ENCODE measurements around the gene KCTD1. TPM values are rescaled to one million over a fixed set of nuclear protein-coding genes. Genes with fewer than 3 reads are reported as not detected.

Gene KCTD1
- polyA plus RNA-seq, 1 donor from 2014 or later: 32.0 TPM

- Histone ChIP-seq H3K36me3 (ENCODE audit: insufficient read depth, low read length) (no peaks in the 10 kb centered on the region), H3K27me3 (ENCODE audit: insufficient read depth, low read depth, low read length) (no peaks in the 10 kb centered on the region), H3K79me2 (replicated peaks; ENCODE audit: insufficient read depth, low read length) (no peaks in the 10 kb centered on the region), H3K27ac (ENCODE audit: low read length) (no peak overlapping the region), H3F3A (ENCODE audit: insufficient read depth, low read length, poor library complexity, severe bottlenecking) (no peaks in the 10 kb centered on the region), H3K4me3 (ENCODE audit: low read length) (no peak overlapping the region), H3K9me3 (ENCODE audit: low read length) (no peaks in the 10 kb centered on the region), H4K20me1 (ENCODE audit: insufficient read depth) (no peaks in the 10 kb centered on the region), H3K4me2 (ENCODE audit: low read length) (no peak overlapping the region), H2AFZ (ENCODE audit: low read depth, low read length) (no peak overlapping the region), H3K9ac (ENCODE audit: low read length) (no peak overlapping the region), H3K9me2 (ENCODE audit: insufficient read depth, low read length) (no peaks in the 10 kb centered on the region)
- TF ChIP-seq SMC3 (conservative IDR thresholded peaks at IDR 0.05; ENCODE audit: poor library complexity) (no peak), TAF1 (IDR thresholded peaks at IDR 0.05; ENCODE audit: low read depth) (no peak), RAD21 (conservative IDR thresholded peaks at IDR 0.05) (no peak), POLR2AphosphoS5 (IDR thresholded peaks at IDR 0.05) (no peak)
Measured at GRCh38 chr18:26415631-26416030, 132.7 kb downstream of the KCTD1 start.

DNA sequence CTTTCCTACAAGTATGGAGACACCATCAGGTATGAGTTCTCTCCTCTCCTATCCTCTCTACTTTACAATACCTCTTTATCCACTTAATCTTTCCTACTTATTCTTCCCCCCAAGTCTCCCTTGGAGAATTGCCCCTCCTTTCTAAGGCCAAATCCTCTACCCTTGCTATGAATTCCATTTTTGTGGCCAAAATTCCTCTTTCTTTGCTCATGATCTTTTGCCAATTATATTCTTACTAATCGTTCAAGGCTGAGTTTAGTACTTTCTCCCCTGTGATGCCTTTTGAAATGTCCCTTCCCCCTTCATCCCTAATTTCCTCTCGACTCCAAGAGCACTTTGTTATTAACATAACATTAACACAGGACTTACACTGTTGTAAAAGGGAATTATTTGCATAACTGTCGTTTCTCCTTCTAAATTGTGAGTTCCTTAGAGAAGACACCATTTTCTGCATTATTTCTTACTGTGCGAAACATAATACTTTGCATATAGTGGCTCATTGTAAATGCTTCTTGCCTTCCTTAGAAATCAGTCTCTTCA lies 133.4 kb downstream of the KCTD1 start:
- Histone ChIP-seq H3K36me3 (ENCODE audit: insufficient read depth, low read length) (no peaks in the 10 kb centered on the region), H3K9me3 (ENCODE audit: low read length) (no peaks in the 10 kb centered on the region), H2AFZ (ENCODE audit: low read depth, low read length) (no peak overlapping the region), H3F3A (ENCODE audit: insufficient read depth, low read length, poor library complexity, severe bottlenecking) (no peaks in the 10 kb centered on the region), H3K27me3 (ENCODE audit: insufficient read depth, low read depth, low read length) (no peaks in the 10 kb centered on the region), H4K20me1 (ENCODE audit: insufficient read depth) (no peaks in the 10 kb centered on the region), H3K4me3 (ENCODE audit: low read length) (no peak overlapping the region), H3K9me2 (ENCODE audit: insufficient read depth, low read length) (no peaks in the 10 kb centered on the region), H3K27ac (ENCODE audit: low read length) (no peak overlapping the region), H3K9ac (ENCODE audit: low read length) (no peak overlapping the region), H3K4me2 (ENCODE audit: low read length) (no peak overlapping the region), H3K79me2 (replicated peaks; ENCODE audit: insufficient read depth, low read length) (no peaks in the 10 kb centered on the region)
- TF ChIP-seq SMC3 (conservative IDR thresholded peaks at IDR 0.05; ENCODE audit: poor library complexity): no peak
- TF ChIP-seq, protein P1, sequence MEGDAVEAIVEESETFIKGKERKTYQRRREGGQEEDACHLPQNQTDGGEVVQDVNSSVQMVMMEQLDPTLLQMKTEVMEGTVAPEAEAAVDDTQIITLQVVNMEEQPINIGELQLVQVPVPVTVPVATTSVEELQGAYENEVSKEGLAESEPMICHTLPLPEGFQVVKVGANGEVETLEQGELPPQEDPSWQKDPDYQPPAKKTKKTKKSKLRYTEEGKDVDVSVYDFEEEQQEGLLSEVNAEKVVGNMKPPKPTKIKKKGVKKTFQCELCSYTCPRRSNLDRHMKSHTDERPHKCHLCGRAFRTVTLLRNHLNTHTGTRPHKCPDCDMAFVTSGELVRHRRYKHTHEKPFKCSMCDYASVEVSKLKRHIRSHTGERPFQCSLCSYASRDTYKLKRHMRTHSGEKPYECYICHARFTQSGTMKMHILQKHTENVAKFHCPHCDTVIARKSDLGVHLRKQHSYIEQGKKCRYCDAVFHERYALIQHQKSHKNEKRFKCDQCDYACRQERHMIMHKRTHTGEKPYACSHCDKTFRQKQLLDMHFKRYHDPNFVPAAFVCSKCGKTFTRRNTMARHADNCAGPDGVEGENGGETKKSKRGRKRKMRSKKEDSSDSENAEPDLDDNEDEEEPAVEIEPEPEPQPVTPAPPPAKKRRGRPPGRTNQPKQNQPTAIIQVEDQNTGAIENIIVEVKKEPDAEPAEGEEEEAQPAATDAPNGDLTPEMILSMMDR (IDR thresholded peaks at IDR 0.05; ENCODE audit: poor library complexity, severe bottlenecking): no peak

- no peaks in the 10 kb centered on the region for H3K36me3 ChIP-seq (ENCODE audit: insufficient read depth, low read length)
- TF ChIP-seq, protein P1 (IDR thresholded peaks at IDR 0.05; ENCODE audit: poor library complexity, severe bottlenecking): no peak
- TF ChIP-seq MXI1 (conservative IDR thresholded peaks at IDR 0.05; ENCODE audit: poor library complexity, severe bottlenecking): no peak
- TF ChIP-seq EP300 (conservative IDR thresholded peaks at IDR 0.05; ENCODE audit: poor library complexity, severe bottlenecking): no peak
- no peak for TF ChIP-seq EZH2 (IDR thresholded peaks at IDR 0.05; ENCODE audit: borderline replicate concordance, insufficient read depth, low read length, poor library complexity, severe bottlenecking)
- TF ChIP-seq TAF1 (IDR thresholded peaks at IDR 0.05; ENCODE audit: low read depth): no peak
- TF ChIP-seq POLR2AphosphoS5 (IDR thresholded peaks at IDR 0.05): no peak
- no peak for TF ChIP-seq SMC3 (conservative IDR thresholded peaks at IDR 0.05; ENCODE audit: poor library complexity)
- TF ChIP-seq RAD21 (conservative IDR thresholded peaks at IDR 0.05): no peak
- TF ChIP-seq, protein P2, sequence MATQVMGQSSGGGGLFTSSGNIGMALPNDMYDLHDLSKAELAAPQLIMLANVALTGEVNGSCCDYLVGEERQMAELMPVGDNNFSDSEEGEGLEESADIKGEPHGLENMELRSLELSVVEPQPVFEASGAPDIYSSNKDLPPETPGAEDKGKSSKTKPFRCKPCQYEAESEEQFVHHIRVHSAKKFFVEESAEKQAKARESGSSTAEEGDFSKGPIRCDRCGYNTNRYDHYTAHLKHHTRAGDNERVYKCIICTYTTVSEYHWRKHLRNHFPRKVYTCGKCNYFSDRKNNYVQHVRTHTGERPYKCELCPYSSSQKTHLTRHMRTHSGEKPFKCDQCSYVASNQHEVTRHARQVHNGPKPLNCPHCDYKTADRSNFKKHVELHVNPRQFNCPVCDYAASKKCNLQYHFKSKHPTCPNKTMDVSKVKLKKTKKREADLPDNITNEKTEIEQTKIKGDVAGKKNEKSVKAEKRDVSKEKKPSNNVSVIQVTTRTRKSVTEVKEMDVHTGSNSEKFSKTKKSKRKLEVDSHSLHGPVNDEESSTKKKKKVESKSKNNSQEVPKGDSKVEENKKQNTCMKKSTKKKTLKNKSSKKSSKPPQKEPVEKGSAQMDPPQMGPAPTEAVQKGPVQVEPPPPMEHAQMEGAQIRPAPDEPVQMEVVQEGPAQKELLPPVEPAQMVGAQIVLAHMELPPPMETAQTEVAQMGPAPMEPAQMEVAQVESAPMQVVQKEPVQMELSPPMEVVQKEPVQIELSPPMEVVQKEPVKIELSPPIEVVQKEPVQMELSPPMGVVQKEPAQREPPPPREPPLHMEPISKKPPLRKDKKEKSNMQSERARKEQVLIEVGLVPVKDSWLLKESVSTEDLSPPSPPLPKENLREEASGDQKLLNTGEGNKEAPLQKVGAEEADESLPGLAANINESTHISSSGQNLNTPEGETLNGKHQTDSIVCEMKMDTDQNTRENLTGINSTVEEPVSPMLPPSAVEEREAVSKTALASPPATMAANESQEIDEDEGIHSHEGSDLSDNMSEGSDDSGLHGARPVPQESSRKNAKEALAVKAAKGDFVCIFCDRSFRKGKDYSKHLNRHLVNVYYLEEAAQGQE (IDR thresholded peaks at IDR 0.05; ENCODE audit: borderline replicate concordance): no peak
- H3K9me2 ChIP-seq (ENCODE audit: insufficient read depth, low read length): no peaks in the 10 kb centered on the region
- no peak overlapping the region for H3K4me2 ChIP-seq (ENCODE audit: low read length)
- H3K27ac ChIP-seq (ENCODE audit: low read length): no peak overlapping the region
- no peaks in the 10 kb centered on the region for H3F3A ChIP-seq (ENCODE audit: insufficient read depth, low read length, poor library complexity, severe bottlenecking)
- no peaks in the 10 kb centered on the region for H3K9me3 ChIP-seq (ENCODE audit: low read length)
- no peak overlapping the region for H3K4me3 ChIP-seq (ENCODE audit: low read length)
- H3K9ac ChIP-seq (ENCODE audit: low read length): no peak overlapping the region
- H3K79me2 ChIP-seq (replicated peaks; ENCODE audit: insufficient read depth, low read length): no peaks in the 10 kb centered on the region
- H4K20me1 ChIP-seq (ENCODE audit: insufficient read depth): no peaks in the 10 kb centered on the region
- H3K27me3 ChIP-seq (ENCODE audit: insufficient read depth, low read depth, low read length): no peaks in the 10 kb centered on the region
- H2AFZ ChIP-seq (ENCODE audit: low read depth, low read length): no peak overlapping the region
Measured at GRCh38 chr18:26409091-26409490, 139.3 kb downstream of the KCTD1 start.
